Measurements from ENCODE around the gene SCAMP2. TPM values are rescaled to one million over a fixed set of nuclear protein-coding genes. Genes with fewer than 3 reads are reported as not detected.

The SCAMP2 gene
- total and polyA plus RNA-seq, 4 donors = 21.7 to 42.5 (median 29.1) TPM

GRCh38 chr15:74799856-74800558 lies 73.2 kb downstream of the SCAMP2 start (continued):
- TF ChIP-seq ZBTB33 (IDR thresholded peaks at IDR 0.05) (no peak), JUND (IDR thresholded peaks at IDR 0.05) (no peak)

GRCh38 chr15:74799255-74799855 lies 73.8 kb downstream of the SCAMP2 start:
- Histone ChIP-seq H3K36me3 (ENCODE audit: control insufficient read depth in 4 of 4, insufficient read depth in 3 of 4, low read depth in 1 of 4, low read length in 3 of 4) (peaks cover 8 to 39% (median 27%) of the 10 kb centered on the region in 4 donors), H3K9me3 (ENCODE audit: control insufficient read depth in 4 of 4, low read length in 3 of 4) (no peaks in the 10 kb centered on the region)

More at GRCh38 chr15:74799255-74799855, 73.8 kb downstream of the SCAMP2 start:
- Histone ChIP-seq H3K27ac (ENCODE audit: low read depth in 1 of 2, low read length in 2 of 2) (peak overlapping the region; percentile 76 to 77), H3K9ac (ENCODE audit: low read depth in 1 of 2, low read length in 2 of 2) (peak overlapping the region in 1 of 2 donors; percentile 10), H3K27me3 (ENCODE audit: control insufficient read depth in 4 of 4, insufficient read depth in 4 of 4, low read length in 3 of 4) (no peaks in the 10 kb centered on the region), H3K4me3 (ENCODE audit: low read depth in 1 of 3, low read length in 3 of 3) (no peak overlapping the region), H3K4me1 (ENCODE audit: control insufficient read depth in 4 of 4, insufficient read depth in 4 of 4, low read length in 3 of 4) (peaks cover 23 to 61% (median 51%) of the 10 kb centered on the region in 4 donors)
- peak; percentile 12 for TF ChIP-seq CTCF (IDR thresholded peaks at IDR 0.05; ENCODE audit: low read depth, low read length, missing input control)
- peak; percentile 9 for TF ChIP-seq NR2F2 (IDR thresholded peaks at IDR 0.05)
- no peak for TF ChIP-seq REST (IDR thresholded peaks at IDR 0.05)
- peak; percentile 42 for TF ChIP-seq MAX (IDR thresholded peaks at IDR 0.05)
- 81% methylated on average over 16 of the region's 16 CpGs for WGBS
- no peak for DNase-seq (ENCODE audit: low spot score)

Data from liver (tissue), 9 donors.